K562 (cell line): ENCODE results near the gene KAZN. TPM values are rescaled to one million over a fixed set of nuclear protein-coding genes. Genes with fewer than 3 reads are reported as not detected.

ENCODE experiments used
- DACH1 ChIP-seq: fragments of 450-650 bp; IDR thresholded peaks from 2 replicates; pipeline ENCODE4 v1.6.1; 2018; ENCODE audit not compliant: partially characterized antibody
- E2F3 ChIP-seq: fragments of 250-450 bp; sonication (Bioruptor Pico); IDR thresholded peaks from 2 replicates; pipeline ENCODE4 v1.4.0; 2020; ENCODE audit warnings: mild to moderate bottlenecking
- IRF2 ChIP-seq: sonication (generic); formaldehyde crosslinking; IDR thresholded peaks from 2 replicates; pipeline ENCODE4 v1.8.1; 2022; ENCODE audit warnings: mild to moderate bottlenecking, missing genetic modification reagents
- LARP7 ChIP-seq: fragments of 450-650 bp; IDR thresholded peaks from 2 replicates; pipeline ENCODE4 v1.6.1; 2016
- MAZ ChIP-seq, 2 experiments: fragments of 450-650 bp in 1 of 2; sonication (generic) in 1 of 2; formaldehyde crosslinking; IDR thresholded peaks in 1 of 2; conservative IDR thresholded peaks in 1 of 2; 2 replicates each; pipeline versions ENCODE4 v1.4.0 to v1.5.0; 2020; ENCODE audit warnings: mild to moderate bottlenecking in 1 of 2, missing genetic modification reagents in 1 of 2
- MCM3 ChIP-seq: fragments of 450-650 bp; IDR thresholded peaks from 2 replicates; pipeline ENCODE4 v1.6.1; 2016
- MEF2D ChIP-seq: conservative IDR thresholded peaks from 2 replicates; pipeline ENCODE4 v1.6.1; 2016; ENCODE audit warnings: low read depth, missing genetic modification characterization, missing compliant biosample characterization
- OTX1 ChIP-seq: fragments of 450-650 bp; formaldehyde crosslinking; IDR thresholded peaks from 2 replicates; pipeline ENCODE4 v1.4.0; 2022; ENCODE audit warnings: mild to moderate bottlenecking
- TGIF2 ChIP-seq: sonication (generic); formaldehyde crosslinking; IDR thresholded peaks from 2 replicates; pipeline ENCODE4 v1.8.1; 2022; ENCODE audit warnings: mild to moderate bottlenecking, missing genetic modification reagents, moderate library complexity
- WHSC1 ChIP-seq: IDR thresholded peaks from one replicate; pipeline ENCODE4 v1.6.1; 2012; ENCODE audit warnings: low read length, control low read depth, inconsistent platforms
- ZNF586 ChIP-seq: fragments of 450-650 bp; formaldehyde crosslinking; conservative IDR thresholded peaks from 2 replicates; pipeline ENCODE4 v1.4.0; 2020; ENCODE audit warnings: mild to moderate bottlenecking, moderate library complexity
- polyA plus RNA-seq, 8 experiments: library from polyadenylated mRNA; depleted of rRNA in 4 of 8; stranded (reverse) in 5 of 8; unstranded in 3 of 8; fragments of >200 nt; fragmentation: Nextera tagmentation in 2 of 8; fragmentation: Illumina TruSeq in 1 of 8; extraction: Ambion mirVana in 2 of 8; extraction: Trizol in 1 of 8; gene quantifications; 2 replicates each; pipeline versions ENCODE4 v1.2.1 to v1.2.3, GENCODE V29; 2011 to 2014; ENCODE audit warnings: inconsistent platforms in 1 of 8, missing spikeins in 1 of 8
- total RNA-seq, 7 experiments: library from RNA; depleted of rRNA in 6 of 7; stranded (reverse); fragments of >200 nt in 6 of 7; fragmentation: Illumina TruSeq in 2 of 7; extraction: Trizol in 2 of 7; gene quantifications; 2 replicates each; pipeline versions ENCODE4 v1.2.1 to v1.2.3, GENCODE V29; 2011 to 2021; ENCODE audit warnings: low replicate concordance in 1 of 7
- TF ChIP-seq, protein P1 (sequence below), 2 experiments: fragments of 450-650 bp; conservative IDR thresholded peaks; 2 replicates each; pipeline ENCODE4 v1.6.1; 2017; ENCODE audit warnings: mild to moderate bottlenecking in 2 of 2, moderate library complexity in 2 of 2
- TF ChIP-seq, protein P2 (sequence below): fragments of 250-450 bp; sonication (Bioruptor Pico); IDR thresholded peaks from 2 replicates; pipeline ENCODE4 v1.4.0; 2020
- TF ChIP-seq, protein P3 (sequence below): sonication (generic); formaldehyde crosslinking; IDR thresholded peaks from 2 replicates; pipeline ENCODE4 v1.8.0; 2022; ENCODE audit warnings: missing genetic modification reagents, mild to moderate bottlenecking, moderate library complexity, borderline replicate concordance
- TF ChIP-seq, protein P4 (sequence below): sonication (generic); formaldehyde crosslinking; IDR thresholded peaks from 2 replicates; pipeline ENCODE4 v1.8.1; 2023; ENCODE audit warnings: mild to moderate bottlenecking, missing genetic modification reagents

KAZN gene
- total and polyA plus RNA-seq, 9 of the 15 experiments (the other 6 are each of a cell fraction or from before 2014, with no cell fraction given), result 2.1 to 21.6 (median 5.4) TPM

DNA sequence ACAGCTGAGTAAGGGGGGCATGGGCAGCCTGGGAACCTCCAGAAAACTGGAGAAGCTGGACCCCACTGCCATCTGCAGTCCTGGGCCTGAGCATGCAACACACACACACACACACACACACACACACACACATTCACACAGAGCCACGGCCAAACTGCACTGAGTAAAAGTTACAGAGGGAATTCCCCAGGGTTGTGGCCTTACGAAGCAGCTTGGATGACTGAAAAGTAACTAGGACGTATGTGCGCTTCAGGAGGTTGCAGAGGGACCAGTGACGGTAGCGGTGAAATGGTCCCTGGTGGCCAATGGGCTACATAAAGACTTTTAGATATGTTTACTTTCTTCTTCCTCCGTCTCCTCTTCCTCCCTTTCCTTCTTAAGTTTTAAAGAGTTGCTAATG lies 322.6 kb downstream of the KAZN start (continued):
- TF ChIP-seq MAZ (CRISPR knock-in tag; conservative IDR thresholded peaks at IDR 0.05 in 1 of 2, IDR thresholded peaks at IDR 0.05 in 1 of 2) (no peak), E2F3 (CRISPR knock-in tag) (no peak), MCM3 (0 out of 2 replicates have a peak, but pooled peaks have one; percentile 20), MEF2D (tag) (no peak), DACH1 (no peak), OTX1 (CRISPR knock-in tag) (no peak), LARP7 (no peak), IRF2 (CRISPR knock-in tag) (no peak), ZNF586 (CRISPR knock-in tag) (no peak), WHSC1 (no peak), TGIF2 (no peak)
- TF ChIP-seq, protein P1, sequence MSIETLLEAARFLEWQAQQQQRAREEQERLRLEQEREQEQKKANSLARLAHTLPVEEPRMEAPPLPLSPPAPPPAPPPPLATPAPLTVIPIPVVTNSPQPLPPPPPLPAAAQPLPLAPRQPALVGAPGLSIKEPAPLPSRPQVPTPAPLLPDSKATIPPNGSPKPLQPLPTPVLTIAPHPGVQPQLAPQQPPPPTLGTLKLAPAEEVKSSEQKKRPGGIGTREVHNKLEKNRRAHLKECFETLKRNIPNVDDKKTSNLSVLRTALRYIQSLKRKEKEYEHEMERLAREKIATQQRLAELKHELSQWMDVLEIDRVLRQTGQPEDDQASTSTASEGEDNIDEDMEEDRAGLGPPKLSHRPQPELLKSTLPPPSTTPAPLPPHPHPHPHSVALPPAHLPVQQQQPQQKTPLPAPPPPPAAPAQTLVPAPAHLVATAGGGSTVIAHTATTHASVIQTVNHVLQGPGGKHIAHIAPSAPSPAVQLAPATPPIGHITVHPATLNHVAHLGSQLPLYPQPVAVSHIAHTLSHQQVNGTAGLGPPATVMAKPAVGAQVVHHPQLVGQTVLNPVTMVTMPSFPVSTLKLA (conservative IDR thresholded peaks at IDR 0.05), result no peak
- TF ChIP-seq, protein P2, sequence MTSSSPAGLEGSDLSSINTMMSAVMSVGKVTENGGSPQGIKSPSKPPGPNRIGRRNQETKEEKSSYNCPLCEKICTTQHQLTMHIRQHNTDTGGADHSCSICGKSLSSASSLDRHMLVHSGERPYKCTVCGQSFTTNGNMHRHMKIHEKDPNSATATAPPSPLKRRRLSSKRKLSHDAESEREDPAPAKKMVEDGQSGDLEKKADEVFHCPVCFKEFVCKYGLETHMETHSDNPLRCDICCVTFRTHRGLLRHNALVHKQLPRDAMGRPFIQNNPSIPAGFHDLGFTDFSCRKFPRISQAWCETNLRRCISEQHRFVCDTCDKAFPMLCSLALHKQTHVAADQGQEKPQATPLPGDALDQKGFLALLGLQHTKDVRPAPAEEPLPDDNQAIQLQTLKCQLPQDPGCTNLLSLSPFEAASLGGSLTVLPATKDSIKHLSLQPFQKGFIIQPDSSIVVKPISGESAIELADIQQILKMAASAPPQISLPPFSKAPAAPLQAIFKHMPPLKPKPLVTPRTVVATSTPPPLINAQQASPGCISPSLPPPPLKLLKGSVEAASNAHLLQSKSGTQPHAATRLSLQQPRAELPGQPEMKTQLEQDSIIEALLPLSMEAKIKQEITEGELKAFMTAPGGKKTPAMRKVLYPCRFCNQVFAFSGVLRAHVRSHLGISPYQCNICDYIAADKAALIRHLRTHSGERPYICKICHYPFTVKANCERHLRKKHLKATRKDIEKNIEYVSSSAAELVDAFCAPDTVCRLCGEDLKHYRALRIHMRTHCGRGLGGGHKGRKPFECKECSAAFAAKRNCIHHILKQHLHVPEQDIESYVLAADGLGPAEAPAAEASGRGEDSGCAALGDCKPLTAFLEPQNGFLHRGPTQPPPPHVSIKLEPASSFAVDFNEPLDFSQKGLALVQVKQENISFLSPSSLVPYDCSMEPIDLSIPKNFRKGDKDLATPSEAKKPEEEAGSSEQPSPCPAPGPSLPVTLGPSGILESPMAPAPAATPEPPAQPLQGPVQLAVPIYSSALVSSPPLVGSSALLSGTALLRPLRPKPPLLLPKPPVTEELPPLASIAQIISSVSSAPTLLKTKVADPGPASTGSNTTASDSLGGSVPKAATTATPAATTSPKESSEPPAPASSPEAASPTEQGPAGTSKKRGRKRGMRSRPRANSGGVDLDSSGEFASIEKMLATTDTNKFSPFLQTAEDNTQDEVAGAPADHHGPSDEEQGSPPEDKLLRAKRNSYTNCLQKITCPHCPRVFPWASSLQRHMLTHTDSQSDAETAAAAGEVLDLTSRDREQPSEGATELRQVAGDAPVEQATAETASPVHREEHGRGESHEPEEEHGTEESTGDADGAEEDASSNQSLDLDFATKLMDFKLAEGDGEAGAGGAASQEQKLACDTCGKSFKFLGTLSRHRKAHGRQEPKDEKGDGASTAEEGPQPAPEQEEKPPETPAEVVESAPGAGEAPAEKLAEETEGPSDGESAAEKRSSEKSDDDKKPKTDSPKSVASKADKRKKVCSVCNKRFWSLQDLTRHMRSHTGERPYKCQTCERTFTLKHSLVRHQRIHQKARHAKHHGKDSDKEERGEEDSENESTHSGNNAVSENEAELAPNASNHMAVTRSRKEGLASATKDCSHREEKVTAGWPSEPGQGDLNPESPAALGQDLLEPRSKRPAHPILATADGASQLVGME (CRISPR knock-in tag), result no peak
- TF ChIP-seq, protein P3, sequence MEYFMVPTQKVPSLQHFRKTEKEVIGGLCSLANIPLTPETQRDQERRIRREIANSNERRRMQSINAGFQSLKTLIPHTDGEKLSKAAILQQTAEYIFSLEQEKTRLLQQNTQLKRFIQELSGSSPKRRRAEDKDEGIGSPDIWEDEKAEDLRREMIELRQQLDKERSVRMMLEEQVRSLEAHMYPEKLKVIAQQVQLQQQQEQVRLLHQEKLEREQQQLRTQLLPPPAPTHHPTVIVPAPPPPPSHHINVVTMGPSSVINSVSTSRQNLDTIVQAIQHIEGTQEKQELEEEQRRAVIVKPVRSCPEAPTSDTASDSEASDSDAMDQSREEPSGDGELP (CRISPR knock-in tag), result no peak
- TF ChIP-seq, protein P4, sequence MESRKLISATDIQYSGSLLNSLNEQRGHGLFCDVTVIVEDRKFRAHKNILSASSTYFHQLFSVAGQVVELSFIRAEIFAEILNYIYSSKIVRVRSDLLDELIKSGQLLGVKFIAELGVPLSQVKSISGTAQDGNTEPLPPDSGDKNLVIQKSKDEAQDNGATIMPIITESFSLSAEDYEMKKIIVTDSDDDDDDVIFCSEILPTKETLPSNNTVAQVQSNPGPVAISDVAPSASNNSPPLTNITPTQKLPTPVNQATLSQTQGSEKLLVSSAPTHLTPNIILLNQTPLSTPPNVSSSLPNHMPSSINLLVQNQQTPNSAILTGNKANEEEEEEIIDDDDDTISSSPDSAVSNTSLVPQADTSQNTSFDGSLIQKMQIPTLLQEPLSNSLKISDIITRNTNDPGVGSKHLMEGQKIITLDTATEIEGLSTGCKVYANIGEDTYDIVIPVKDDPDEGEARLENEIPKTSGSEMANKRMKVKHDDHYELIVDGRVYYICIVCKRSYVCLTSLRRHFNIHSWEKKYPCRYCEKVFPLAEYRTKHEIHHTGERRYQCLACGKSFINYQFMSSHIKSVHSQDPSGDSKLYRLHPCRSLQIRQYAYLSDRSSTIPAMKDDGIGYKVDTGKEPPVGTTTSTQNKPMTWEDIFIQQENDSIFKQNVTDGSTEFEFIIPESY (CRISPR knock-in tag), result peak; percentile 59; the same call in 1 of the 2 replicates
